K562 (cell line): Measurements from ENCODE around the gene CTCF. TPM values are rescaled to one million over a fixed set of nuclear protein-coding genes. Genes with fewer than 3 reads are reported as not detected.
A peak's percentile ranks its signal among the peaks of the same experiment; 100 is the strongest.

Experiments
- ATAC-seq: fragments of 200-7000 bp; cut with Tn5 transposase; 3 replicates; pipeline ENCODE4 v1.9.1; 2020; ENCODE audit warnings: moderate library complexity
- BruUV-seq: library from RNA; stranded (reverse); fragments of 400-500 nt; replicated peaks from 2 replicates; lab custom pipeline; 2021; lab: Mats Ljungman, UMichigan
- CTCF ChIA-PET: fragments of 300-600 bp; formaldehyde crosslinking; extraction: SDS; loops from one replicate; lab custom pipeline; 2021; ENCODE audit warnings: low intra/inter-chr PET ratio; lab: Yijun Ruan, JAX
- POLR2A ChIA-PET: fragments of 300-600, 350-650 bp; sonication (Branson Sonifier 250); formaldehyde crosslinking; extraction: SDS; loops from one replicate; lab custom pipeline; 2021; ENCODE audit warnings: antibody characterized with exemption, inconsistent platforms; lab: Yijun Ruan, JAX
- DNase-seq, 4 experiments: peaks; one replicate each; pipeline versions ENCODE4 v3.0.0 to v3.0.0-alpha.2; 2011 to 2018; ENCODE audit warnings: low spot score in 3 of 4, mixed read lengths in 3 of 4; ENCODE audit errors: extremely low read depth in 1 of 4
- FAIRE-seq: peaks from 2 replicates; lab custom pipeline; 2011; peaks lifted over from hg19 to GRCh38; lab: Jason Lieb, UNC
- H2AFZ ChIP-seq: 2 replicates; pipeline ENCODE4 v1.6.0; 2011; ENCODE audit warnings: low read depth, low read length, control low read depth, inconsistent platforms
- H3K27ac ChIP-seq: fragments of 200-600 bp; 3 replicates; pipeline ENCODE4 v1.8.0; 2011; ENCODE audit warnings: low read depth, mild to moderate bottlenecking, control low read depth, inconsistent platforms, low read length, moderate library complexity, mixed read lengths; ENCODE audit errors: extremely low read depth
- H3K27me3 ChIP-seq, 2 experiments: fragments of 300-600 bp in 1 of 2; 2 replicates in 1 of 2; 3 replicates in 1 of 2; pipeline versions ENCODE4 v1.6.0 to v1.8.0; 2011; ENCODE audit warnings: inconsistent platforms in 2 of 2, low read length in 2 of 2, mild to moderate bottlenecking in 1 of 2, mixed read lengths in 1 of 2, moderate library complexity in 1 of 2; ENCODE audit not compliant: control insufficient read depth in 2 of 2, insufficient read depth in 2 of 2
- H3K36me3 ChIP-seq: fragments of 300-600 bp; 3 replicates; pipeline ENCODE4 v1.8.0; 2011; ENCODE audit warnings: mild to moderate bottlenecking, low read length, inconsistent platforms; ENCODE audit not compliant: control insufficient read depth, insufficient read depth
- H3K4me1 ChIP-seq, 2 experiments: fragments of 200-600 bp in 1 of 2; replicated peaks in 1 of 2; 2 replicates in 1 of 2; 3 replicates in 1 of 2; pipeline versions ENCODE4 v1.5.1 to v1.8.0; 2011; ENCODE audit warnings: inconsistent platforms in 2 of 2, low read length in 2 of 2, mild to moderate bottlenecking in 1 of 2, mixed read lengths in 1 of 2, moderate library complexity in 1 of 2; ENCODE audit not compliant: control insufficient read depth in 2 of 2, insufficient read depth in 2 of 2
- H3K4me2 ChIP-seq: 2 replicates; pipeline ENCODE4 v1.6.1; 2011; ENCODE audit warnings: low read length, control low read depth, inconsistent platforms, mixed read lengths; ENCODE audit not compliant: insufficient read depth
- H3K4me3 ChIP-seq: fragments of 200-600 bp; sonication (generic), shearing (Covaris generic); 2 replicates; pipeline ENCODE4 v1.5.1; 2016; ENCODE audit warnings: control low read depth, inconsistent platforms
- H3K79me2 ChIP-seq: fragments of 200-600 bp; 3 replicates; pipeline ENCODE4 v1.8.0; 2011; ENCODE audit warnings: low read length, inconsistent platforms; ENCODE audit not compliant: control insufficient read depth, insufficient read depth
- H3K9ac ChIP-seq, 2 experiments: 2 replicates each; pipeline versions ENCODE4 v1.6.0 to v1.6.1; 2011; ENCODE audit warnings: low read depth in 2 of 2, low read length in 2 of 2, control low read depth in 1 of 2, inconsistent platforms in 1 of 2, mild to moderate bottlenecking in 1 of 2, mixed read lengths in 1 of 2; ENCODE audit not compliant: insufficient read depth in 1 of 2
- H3K9me1 ChIP-seq: one replicate; pipeline ENCODE4 v1.6.0; 2011; ENCODE audit warnings: inconsistent platforms, mild to moderate bottlenecking, low read length, moderate library complexity; ENCODE audit not compliant: control insufficient read depth, insufficient read depth
- H3K9me3 ChIP-seq: replicated peaks from 2 replicates; pipeline ENCODE4 v1.5.1; 2011; ENCODE audit warnings: low read depth, low read length, inconsistent platforms; ENCODE audit not compliant: control insufficient read depth, insufficient read depth
- H4K20me1 ChIP-seq: replicated peaks from 2 replicates; pipeline ENCODE4 v1.6.1; 2011; ENCODE audit warnings: low read length, inconsistent platforms, mixed read lengths; ENCODE audit not compliant: control insufficient read depth, insufficient read depth
- CREM ChIP-seq: IDR thresholded peaks from 2 replicates; pipeline ENCODE4 v1.6.1; 2014; ENCODE audit warnings: antibody characterized with exemption, low read depth
- DMBX1 ChIP-seq: fragments of 250-450 bp; sonication (Bioruptor Pico); IDR thresholded peaks from 2 replicates; pipeline ENCODE4 v1.8.0; 2022; ENCODE audit warnings: inconsistent platforms, mild to moderate bottlenecking, moderate library complexity, borderline replicate concordance
- FIP1L1 ChIP-seq: fragments of 200-400 bp; formaldehyde crosslinking; IDR thresholded peaks from 2 replicates; pipeline ENCODE4 v1.6.1; 2018; ENCODE audit warnings: mild to moderate bottlenecking, low read depth, low read length; ENCODE audit not compliant: poor library complexity, severe bottlenecking
- RBM39 ChIP-seq: fragments of 200-400 bp; formaldehyde crosslinking; optimal IDR thresholded peaks from 2 replicates; pipeline ENCODE3; 2018; ENCODE audit warnings: low read depth, low read length
- SPI1 ChIP-seq: IDR thresholded peaks from 2 replicates; pipeline ENCODE4 v1.6.1; 2011; ENCODE audit warnings: low read depth, low read length, control low read depth, borderline replicate concordance
- SRSF3 ChIP-seq: fragments of 200-400 bp; formaldehyde crosslinking; IDR thresholded peaks from 2 replicates; pipeline ENCODE4 v1.6.1; 2016; ENCODE audit warnings: mild to moderate bottlenecking, low read length, moderate library complexity; ENCODE audit not compliant: insufficient read depth
- STAT5B ChIP-seq: fragments of 250-450 bp; sonication (Bioruptor Pico); IDR thresholded peaks from 2 replicates; pipeline ENCODE4 v1.8.0; 2021; ENCODE audit warnings: mild to moderate bottlenecking, inconsistent platforms
- ZMIZ1 ChIP-seq, 2 experiments: fragments of 150-350 bp in 1 of 2; IDR thresholded peaks; 2 replicates each; pipeline ENCODE4 v1.6.1; 2012 to 2016; ENCODE audit warnings: low read depth in 2 of 2, low read length in 2 of 2, mild to moderate bottlenecking in 1 of 2, moderate library complexity in 1 of 2
- ZNF12 ChIP-seq: sonication (generic); formaldehyde crosslinking; IDR thresholded peaks from 2 replicates; pipeline ENCODE4 v1.4.0; 2020; ENCODE audit warnings: mild to moderate bottlenecking, missing genetic modification reagents
- ZNF175 ChIP-seq: fragments of 200-800 bp; sonication (Bioruptor generic); IDR thresholded peaks from 2 replicates; pipeline ENCODE4 v1.6.1; 2016; ENCODE audit warnings: low read depth, mild to moderate bottlenecking, missing genetic modification characterization, missing compliant biosample characterization
- ZNF184 ChIP-seq: sonication (generic); formaldehyde crosslinking; IDR thresholded peaks from 2 replicates; pipeline ENCODE4 v1.5.0; 2020; ENCODE audit warnings: missing genetic modification reagents
- ZNF449 ChIP-seq: fragments of 250-450 bp; sonication (Bioruptor Pico); IDR thresholded peaks from 2 replicates; pipeline ENCODE4 v1.8.0; 2022; ENCODE audit warnings: moderate library complexity, mild to moderate bottlenecking, inconsistent platforms
- ZNF583 ChIP-seq: fragments of 250-450 bp; sonication (Bioruptor Pico); IDR thresholded peaks from 2 replicates; pipeline ENCODE4 v1.4.0; 2020
- whole genome bisulfite sequencing: fragments of 100-300 bp; shearing (Covaris generic); methylation state at CpG from one replicate; pipeline ENCODE4 v1.1.6; 2016; ENCODE audit warnings: low coverage, mixed read lengths; ENCODE audit not compliant: insufficient coverage; ENCODE audit errors: missing lambda C conversion rate; 5-methylcytosine and 5-hydroxymethylcytosine counted together
- in situ Hi-C: fragments of 300-500 bp; cut with MboI; formaldehyde crosslinking; loops from 4 replicates; pipeline ENCODE4 v1.15.0; 2018; ENCODE audit warnings: inconsistent platforms, mixed read lengths
- intact Hi-C: fragments of 100-400 bp; cut with micrococcal nuclease; formaldehyde crosslinking; loops from 2 replicates; pipeline ENCODE4 v1.14.2; 2022
- polyA plus RNA-seq, 8 experiments: library from polyadenylated mRNA; depleted of rRNA in 4 of 8; stranded (reverse) in 5 of 8; unstranded in 3 of 8; fragments of >200 nt; fragmentation: Nextera tagmentation in 2 of 8; fragmentation: Illumina TruSeq in 1 of 8; extraction: Ambion mirVana in 2 of 8; extraction: Trizol in 1 of 8; gene quantifications; 2 replicates each; pipeline versions ENCODE4 v1.2.1 to v1.2.3, GENCODE V29; 2011 to 2014; ENCODE audit warnings: inconsistent platforms in 1 of 8, missing spikeins in 1 of 8
- total RNA-seq, 7 experiments: library from RNA; depleted of rRNA in 6 of 7; stranded (reverse); fragments of >200 nt in 6 of 7; fragmentation: Illumina TruSeq in 2 of 7; extraction: Trizol in 2 of 7; gene quantifications; 2 replicates each; pipeline versions ENCODE4 v1.2.1 to v1.2.3, GENCODE V29; 2011 to 2021; ENCODE audit warnings: low replicate concordance in 1 of 7
- TF ChIP-seq, protein P1 (sequence below): fragments of 450-650 bp; formaldehyde crosslinking; IDR thresholded peaks from 2 replicates; pipeline ENCODE4 v1.4.0; 2020; ENCODE audit warnings: mild to moderate bottlenecking

The CTCF gene
- total and polyA plus RNA-seq, 9 of the 15 experiments (the other 6 are each of a cell fraction or from before 2014, with no cell fraction given), result 7.8 to 49.2 (median 33.9) TPM

GRCh38 chr16:67673712-67674580 is 111.6 kb downstream of the CTCF start:
- CTCF ChIA-PET, result interaction anchor here (0.6 to 2.2 kb wide), 4 partner anchors 156 to 654 kb away, joined by 3 to 31 read pairs (median 6); no protein-coding TSS in a partner anchor
- POLR2A ChIA-PET, result interaction anchor here (0.6 to 1.4 kb wide), 3 partner anchors 143 to 391 kb away, joined by 3 to 4 read pairs (median 4); no protein-coding TSS in a partner anchor
- no peak overlapping the region for H3K4me3 ChIP-seq
- H3K4me1 ChIP-seq, result peaks cover 0 to 5% of the 10 kb centered on the region in 2 experiments; a peak in 3 of 5 replicates
- in situ Hi-C loops (loop anchor here (10.0 kb wide), 1 partner anchor 371 kb away; no protein-coding TSS in a partner anchor), intact Hi-C loops (loop anchor here (2.0 to 5.0 kb wide), 3 partner anchors 133 to 368 kb away; partner anchors contain the start of genes RANBP10 and TSNAXIP1)
- BruUV-seq, result no TSS peak
- no peaks in the 10 kb centered on the region for H3K9me1 ChIP-seq
- peak overlapping the region in 1 of 2 experiments; percentile 71; a peak in 2 of 4 replicates for H3K9ac ChIP-seq
- H2AFZ ChIP-seq, result no peak overlapping the region
- no peaks in the 10 kb centered on the region for H3K79me2 ChIP-seq
- H3K4me2 ChIP-seq, result no peak overlapping the region
- DNase-seq (no peak), ATAC-seq (no peak), FAIRE-seq (no peak)
- H4K20me1 ChIP-seq, result no peaks in the 10 kb centered on the region
- no peaks in the 10 kb centered on the region for H3K27me3 ChIP-seq
- 70% methylated on average over 19 of the region's 21 CpGs for whole genome bisulfite sequencing
- H3K27ac ChIP-seq, result no peak overlapping the region
- H3K36me3 ChIP-seq, result no peaks in the 10 kb centered on the region
- H3K9me3 ChIP-seq, result no peaks in the 10 kb centered on the region
- TF ChIP-seq FIP1L1, result no peak
- no peak for TF ChIP-seq ZNF12 (CRISPR knock-in tag)
- no peak for TF ChIP-seq ZNF175 (CRISPR knock-in tag)
- no peak for TF ChIP-seq DMBX1 (CRISPR knock-in tag)
- no peak for TF ChIP-seq ZNF449 (CRISPR knock-in tag)
- TF ChIP-seq STAT5B (CRISPR knock-in tag), result no peak
- TF ChIP-seq CREM, result 0 out of 2 replicates have a peak, but pooled peaks have one; percentile 21
- TF ChIP-seq ZNF184 (CRISPR knock-in tag), result no peak
- peak; percentile 14; the same call in 1 of the 2 replicates for TF ChIP-seq SPI1
- no peak for TF ChIP-seq RBM39
- TF ChIP-seq, protein P1, sequence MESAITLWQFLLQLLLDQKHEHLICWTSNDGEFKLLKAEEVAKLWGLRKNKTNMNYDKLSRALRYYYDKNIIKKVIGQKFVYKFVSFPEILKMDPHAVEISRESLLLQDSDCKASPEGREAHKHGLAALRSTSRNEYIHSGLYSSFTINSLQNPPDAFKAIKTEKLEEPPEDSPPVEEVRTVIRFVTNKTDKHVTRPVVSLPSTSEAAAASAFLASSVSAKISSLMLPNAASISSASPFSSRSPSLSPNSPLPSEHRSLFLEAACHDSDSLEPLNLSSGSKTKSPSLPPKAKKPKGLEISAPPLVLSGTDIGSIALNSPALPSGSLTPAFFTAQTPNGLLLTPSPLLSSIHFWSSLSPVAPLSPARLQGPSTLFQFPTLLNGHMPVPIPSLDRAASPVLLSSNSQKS (CRISPR knock-in tag), result no peak
- no peak for TF ChIP-seq ZMIZ1 (IDR thresholded peaks at IDR 0.05; ENCODE audit: low read depth in 2 of 2, low read length in 2 of 2)
- no peak for TF ChIP-seq ZNF583 (CRISPR knock-in tag)
- TF ChIP-seq SRSF3, result no peak
